Prostate gland (tissue), 2 donors: ENCODE data around the gene CFTR.

ENCODE experiments used
- POLR2A ChIP-seq: fragments of 450-650 bp; IDR thresholded peaks from one replicate; pipeline ENCODE4 v1.6.1; 2016; ENCODE audit warnings: antibody characterized with exemption, mild to moderate bottlenecking
- POLR2AphosphoS5 ChIP-seq: sonication (generic); formaldehyde crosslinking; IDR thresholded peaks from one replicate; pipeline ENCODE4 v1.6.1; 2017; ENCODE audit warnings: antibody characterized with exemption
- TF ChIP-seq, protein P1 (sequence below), 4 experiments: fragments of 200-600 bp in 2 of 4; fragments of 450-650 bp in 2 of 4; sonication (generic) in 2 of 4; IDR thresholded peaks; 1 replicate in 3 of 4; 2 replicates in 1 of 4; pipeline ENCODE4 v1.5.1; 2016 to 2019; ENCODE audit warnings: antibody characterized with exemption in 4 of 4, mild to moderate bottlenecking in 2 of 4, moderate library complexity in 2 of 4

DNA sequence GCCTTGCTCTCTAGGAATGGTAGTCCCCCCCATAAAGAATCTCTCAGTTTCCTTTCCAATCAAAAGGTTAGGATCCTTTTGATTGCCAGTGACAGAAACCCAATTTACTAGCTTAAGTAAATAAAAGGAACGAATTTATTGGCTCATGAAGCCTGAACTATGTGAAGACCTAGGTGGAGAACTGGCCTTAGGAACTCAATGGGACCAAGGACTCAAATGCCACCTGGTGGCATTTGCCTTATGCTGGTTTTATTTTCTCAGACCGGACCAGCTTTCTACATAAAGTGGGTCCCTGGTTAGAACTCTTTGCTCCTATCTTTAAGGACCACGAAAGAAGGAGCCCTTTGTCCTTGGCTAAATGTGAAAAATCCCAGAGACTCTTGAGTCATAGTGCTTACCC is 25.4 kb downstream of the CFTR start:
- TF ChIP-seq, protein P1, sequence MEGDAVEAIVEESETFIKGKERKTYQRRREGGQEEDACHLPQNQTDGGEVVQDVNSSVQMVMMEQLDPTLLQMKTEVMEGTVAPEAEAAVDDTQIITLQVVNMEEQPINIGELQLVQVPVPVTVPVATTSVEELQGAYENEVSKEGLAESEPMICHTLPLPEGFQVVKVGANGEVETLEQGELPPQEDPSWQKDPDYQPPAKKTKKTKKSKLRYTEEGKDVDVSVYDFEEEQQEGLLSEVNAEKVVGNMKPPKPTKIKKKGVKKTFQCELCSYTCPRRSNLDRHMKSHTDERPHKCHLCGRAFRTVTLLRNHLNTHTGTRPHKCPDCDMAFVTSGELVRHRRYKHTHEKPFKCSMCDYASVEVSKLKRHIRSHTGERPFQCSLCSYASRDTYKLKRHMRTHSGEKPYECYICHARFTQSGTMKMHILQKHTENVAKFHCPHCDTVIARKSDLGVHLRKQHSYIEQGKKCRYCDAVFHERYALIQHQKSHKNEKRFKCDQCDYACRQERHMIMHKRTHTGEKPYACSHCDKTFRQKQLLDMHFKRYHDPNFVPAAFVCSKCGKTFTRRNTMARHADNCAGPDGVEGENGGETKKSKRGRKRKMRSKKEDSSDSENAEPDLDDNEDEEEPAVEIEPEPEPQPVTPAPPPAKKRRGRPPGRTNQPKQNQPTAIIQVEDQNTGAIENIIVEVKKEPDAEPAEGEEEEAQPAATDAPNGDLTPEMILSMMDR (IDR thresholded peaks at IDR 0.05): no peak
- TF ChIP-seq POLR2A (no peak), POLR2AphosphoS5 (no peak)
